ENCODE data around the gene ZNF556. TPM values are rescaled to one million over a fixed set of nuclear protein-coding genes. Genes with fewer than 3 reads are reported as not detected.
A peak's percentile ranks its signal among the peaks of the same experiment; 100 is the strongest.

The ZNF556 gene
- total RNA-seq, 3 donors from 2014 or later = 0.15 to 0.33 TPM; not detected in 1

DNA sequence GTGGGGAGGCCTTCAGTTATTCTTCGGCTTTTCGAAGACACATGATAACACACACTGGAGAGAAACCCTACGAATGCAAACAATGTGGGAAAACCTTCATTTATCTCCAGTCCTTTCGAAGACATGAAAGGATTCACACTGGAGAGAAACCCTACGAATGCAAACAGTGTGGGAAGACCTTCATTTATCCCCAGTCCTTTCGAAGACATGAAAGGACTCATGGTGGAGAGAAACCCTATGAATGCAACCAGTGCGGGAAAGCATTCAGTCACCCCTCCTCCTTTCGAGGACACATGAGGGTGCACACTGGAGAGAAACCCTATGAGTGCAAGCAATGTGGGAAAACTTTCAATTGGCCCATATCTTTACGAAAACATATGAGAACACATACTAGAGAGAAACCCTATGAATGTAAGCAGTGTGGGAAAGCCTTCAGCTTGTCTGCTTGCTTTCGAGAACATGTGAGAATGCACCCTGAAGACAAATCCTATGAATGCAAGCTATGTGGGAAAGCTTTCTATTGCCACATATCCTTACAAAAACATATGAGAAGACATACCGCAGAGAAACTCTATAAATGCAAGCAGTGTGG lies 14.0 kb upstream of the ZNF556 start:
- TF ChIP-seq POLR2AphosphoS5 (IDR thresholded peaks at IDR 0.05) = no peak
- no peak for TF ChIP-seq CTCF (IDR thresholded peaks at IDR 0.05)
- no peak for TF ChIP-seq POLR2A (IDR thresholded peaks at IDR 0.05)
- Histone ChIP-seq H3K27ac (no peak overlapping the region), H3K36me3 (peaks cover 25% of the 10 kb centered on the region), H3K27me3 (no peaks in the 10 kb centered on the region), H3K4me1 (no peaks in the 10 kb centered on the region), H3K4me3 (peak overlapping the region in 1 of 3 donors; percentile 10), H3K9me3 (peaks cover 80 to 94% of the 10 kb centered on the region in 2 donors)
- intact Hi-C loops (cut with DNase I; ENCODE audit: low total_unique reads) = no loop called here
- no peak for DNase-seq (ENCODE audit: low spot score in 2 of 2)

DNA sequence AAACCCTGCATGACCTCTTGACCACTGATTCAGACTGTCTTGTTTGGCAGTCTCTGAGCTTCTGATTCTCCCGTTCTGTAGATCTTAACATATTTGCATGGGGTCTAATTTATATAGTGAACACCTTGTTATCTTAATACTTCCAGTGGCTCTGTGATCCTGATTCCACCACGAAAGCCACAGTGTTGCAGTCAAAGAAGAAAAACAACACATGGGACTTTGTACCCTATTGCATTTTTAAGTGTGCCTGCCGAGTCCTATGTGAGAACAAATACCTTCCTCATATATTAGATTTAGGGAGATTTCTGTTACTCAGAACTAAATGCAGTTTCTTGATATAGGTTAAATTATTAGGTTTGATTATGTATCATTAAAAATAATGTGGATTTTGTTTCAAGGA lies 12.3 kb upstream of the ZNF556 start:
- peaks cover 25% of the 10 kb centered on the region for H3K36me3 ChIP-seq
- no peak for TF ChIP-seq POLR2A (IDR thresholded peaks at IDR 0.05)
- no peak for TF ChIP-seq POLR2AphosphoS5 (IDR thresholded peaks at IDR 0.05)
- TF ChIP-seq CTCF (IDR thresholded peaks at IDR 0.05) = no peak
- DNase-seq (ENCODE audit: low spot score in 2 of 2) = no peak
- no peaks in the 10 kb centered on the region for H3K27me3 ChIP-seq
- no peak overlapping the region for H3K27ac ChIP-seq
- peaks cover 81 to 90% of the 10 kb centered on the region in 2 donors for H3K9me3 ChIP-seq
- H3K4me1 ChIP-seq = no peaks in the 10 kb centered on the region
- intact Hi-C loops (cut with DNase I; ENCODE audit: low total_unique reads) = no loop called here
- H3K4me3 ChIP-seq = no peak overlapping the region

- Histone ChIP-seq H3K36me3 (peaks cover 21% of the 10 kb centered on the region), H3K4me3 (no peak overlapping the region), H3K4me1 (no peaks in the 10 kb centered on the region), H3K9me3 (peaks cover 72 to 73% of the 10 kb centered on the region in 2 donors), H3K27me3 (no peaks in the 10 kb centered on the region), H3K27ac (no peak overlapping the region)
- DNase-seq (ENCODE audit: low spot score in 2 of 2) = no peak
- intact Hi-C loops (cut with DNase I; ENCODE audit: low total_unique reads) = no loop called here
- no peak for TF ChIP-seq POLR2AphosphoS5 (IDR thresholded peaks at IDR 0.05)
- no peak for TF ChIP-seq CTCF (IDR thresholded peaks at IDR 0.05)
- no peak for TF ChIP-seq POLR2A (IDR thresholded peaks at IDR 0.05)
Observed at GRCh38 chr19:2856457-2857050, 10.6 kb upstream of the ZNF556 start.

GRCh38 chr19:2858864-2859263 lies 8.3 kb upstream of the ZNF556 start:
- no peak for DNase-seq (ENCODE audit: low spot score in 2 of 2)
- Histone ChIP-seq H3K27ac (no peak overlapping the region), H3K36me3 (no peaks in the 10 kb centered on the region), H3K9me3 (peaks cover 50 to 53% of the 10 kb centered on the region in 2 donors), H3K4me3 (no peak overlapping the region), H3K4me1 (no peaks in the 10 kb centered on the region), H3K27me3 (no peaks in the 10 kb centered on the region)
- intact Hi-C loops (cut with DNase I; ENCODE audit: low total_unique reads) = no loop called here
- no peak for TF ChIP-seq CTCF (IDR thresholded peaks at IDR 0.05)
- no peak for TF ChIP-seq POLR2A (IDR thresholded peaks at IDR 0.05)
- TF ChIP-seq POLR2AphosphoS5 (IDR thresholded peaks at IDR 0.05) = no peak

DNA sequence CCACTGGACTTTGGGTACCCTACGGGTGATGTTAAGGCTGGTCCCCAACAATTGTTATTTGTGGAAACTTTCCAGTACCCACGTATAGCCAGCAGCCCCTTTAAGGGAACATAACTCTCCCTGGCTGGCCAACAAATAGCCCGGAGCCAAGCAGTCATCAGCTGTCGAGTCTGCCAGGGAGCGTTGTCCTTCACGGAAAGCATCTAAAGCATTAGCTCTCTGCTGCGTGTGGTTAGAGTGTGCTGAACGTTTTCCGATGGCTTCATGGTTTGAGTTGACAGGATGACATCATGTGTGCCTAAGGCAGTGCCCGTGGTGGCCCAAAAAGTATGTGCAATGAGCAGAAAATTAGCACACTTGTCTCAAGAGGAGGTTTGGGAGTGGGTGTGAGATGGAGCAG lies 3.3 kb upstream of the ZNF556 start:
- no peaks in the 10 kb centered on the region for H3K36me3 ChIP-seq
- no peak overlapping the region for H3K27ac ChIP-seq
- H3K4me1 ChIP-seq = no peaks in the 10 kb centered on the region
- H3K4me3 ChIP-seq = no peak overlapping the region
- no peak for DNase-seq (ENCODE audit: low spot score in 2 of 2)
- intact Hi-C loops (cut with DNase I; ENCODE audit: low total_unique reads) = no loop called here
- TF ChIP-seq POLR2AphosphoS5 (IDR thresholded peaks at IDR 0.05) = no peak
- no peak for TF ChIP-seq POLR2A (IDR thresholded peaks at IDR 0.05)
- TF ChIP-seq CTCF (IDR thresholded peaks at IDR 0.05) = no peak
- H3K27me3 ChIP-seq = no peaks in the 10 kb centered on the region
- H3K9me3 ChIP-seq = peaks cover 4 to 14% of the 10 kb centered on the region in 2 donors

Measured in breast epithelium (tissue), 4 donors.